Cardiac muscle cell (in vitro differentiated cells and primary cell): ENCODE data around the gene LCMT2. TPM values are rescaled to one million over a fixed set of nuclear protein-coding genes. Genes with fewer than 3 reads are reported as not detected.

ENCODE experiments used
- DNase-seq, 2 donors: peaks; one replicate each; pipeline versions ENCODE4 v3.0.0 to v3.0.0-alpha.2; 2010 to 2017; ENCODE audit warnings: low read depth in 1 of 2, low spot score in 1 of 2
- H3K27ac ChIP-seq: fragments of 200-600 bp; sonication (generic); 2 replicates; pipeline ENCODE4 v1.5.1; 2016
- H3K27me3 ChIP-seq: fragments of 200-600 bp; sonication (generic); 2 replicates; pipeline ENCODE4 v1.6.0; 2016; ENCODE audit warnings: control low read depth
- H3K36me3 ChIP-seq: fragments of 200-600 bp; sonication (generic); 2 replicates; pipeline ENCODE4 v1.5.1; 2016; ENCODE audit warnings: control low read depth
- H3K4me1 ChIP-seq: fragments of 200-600 bp; sonication (generic); 2 replicates; pipeline ENCODE4 v1.8.1; 2017; ENCODE audit warnings: low read depth, mild to moderate bottlenecking, mixed run types
- H3K4me3 ChIP-seq: fragments of 200-600 bp; sonication (generic); 2 replicates; pipeline ENCODE4 v1.5.1; 2016; ENCODE audit warnings: mild to moderate bottlenecking
- H3K9me3 ChIP-seq: fragments of 200-600 bp; sonication (generic); 2 replicates; pipeline ENCODE4 v1.5.1; 2017; ENCODE audit warnings: low read depth, mild to moderate bottlenecking, control low read depth
- polyA plus RNA-seq: library from polyadenylated mRNA; unstranded; fragments of >200 nt; fragmentation: Nextera tagmentation; extraction: Ambion mirVana; gene quantifications from 2 replicates; pipeline ENCODE4 v1.2.1, GENCODE V29; 2016
- total RNA-seq: library from RNA; depleted of rRNA; stranded (reverse); fragments of >200 nt; gene quantifications from 2 replicates; pipeline ENCODE4 v1.2.3, GENCODE V29; 2016
- TF ChIP-seq, protein P1 (sequence below): IDR thresholded peaks from 2 replicates; pipeline ENCODE4 v1.5.1; 2012; ENCODE audit warnings: low read depth, mild to moderate bottlenecking, low read length

LCMT2 gene
- total RNA-seq, result 5.3 and 8.2 TPM in 2 replicates
- 7.7 and 11.6 TPM in 2 replicates for polyA plus RNA-seq

GRCh38 chr15:43329960-43330779 lies at the start of gene LCMT2:
LCMT2 (minus strand) TSS chr15:43330573; CDS start chr15:43330489, 84 bp downstream.
- Histone ChIP-seq H3K27ac (peak within 1 kb of the TSS; percentile 95), H3K4me1 (peaks cover 16% of the 10 kb centered on the region), H3K27me3 (peaks cover 2% of the 10 kb centered on the region), H3K36me3 (peaks cover 5% of the 10 kb centered on the region), H3K4me3 (peak within 1 kb of the TSS; percentile 84), H3K9me3 (no peaks in the 10 kb centered on the region)
- peak; percentile 94 to 96 for DNase-seq
- TF ChIP-seq, protein P1, sequence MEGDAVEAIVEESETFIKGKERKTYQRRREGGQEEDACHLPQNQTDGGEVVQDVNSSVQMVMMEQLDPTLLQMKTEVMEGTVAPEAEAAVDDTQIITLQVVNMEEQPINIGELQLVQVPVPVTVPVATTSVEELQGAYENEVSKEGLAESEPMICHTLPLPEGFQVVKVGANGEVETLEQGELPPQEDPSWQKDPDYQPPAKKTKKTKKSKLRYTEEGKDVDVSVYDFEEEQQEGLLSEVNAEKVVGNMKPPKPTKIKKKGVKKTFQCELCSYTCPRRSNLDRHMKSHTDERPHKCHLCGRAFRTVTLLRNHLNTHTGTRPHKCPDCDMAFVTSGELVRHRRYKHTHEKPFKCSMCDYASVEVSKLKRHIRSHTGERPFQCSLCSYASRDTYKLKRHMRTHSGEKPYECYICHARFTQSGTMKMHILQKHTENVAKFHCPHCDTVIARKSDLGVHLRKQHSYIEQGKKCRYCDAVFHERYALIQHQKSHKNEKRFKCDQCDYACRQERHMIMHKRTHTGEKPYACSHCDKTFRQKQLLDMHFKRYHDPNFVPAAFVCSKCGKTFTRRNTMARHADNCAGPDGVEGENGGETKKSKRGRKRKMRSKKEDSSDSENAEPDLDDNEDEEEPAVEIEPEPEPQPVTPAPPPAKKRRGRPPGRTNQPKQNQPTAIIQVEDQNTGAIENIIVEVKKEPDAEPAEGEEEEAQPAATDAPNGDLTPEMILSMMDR, result no peak

GRCh38 chr15:43378601-43379000 lies 48.2 kb upstream of the LCMT2 start:
- Histone ChIP-seq H3K4me3 (no peak overlapping the region), H3K27ac (no peak overlapping the region), H3K27me3 (no peaks in the 10 kb centered on the region), H3K4me1 (no peaks in the 10 kb centered on the region), H3K9me3 (no peaks in the 10 kb centered on the region), H3K36me3 (peaks cover 30% of the 10 kb centered on the region)
- no peak for DNase-seq
- TF ChIP-seq, protein P1, result no peak

GRCh38 chr15:43376017-43376705 lies 45.8 kb upstream of the LCMT2 start:
- TF ChIP-seq, protein P1, result peak; percentile 86
- no peaks in the 10 kb centered on the region for H3K27me3 ChIP-seq

DNA sequence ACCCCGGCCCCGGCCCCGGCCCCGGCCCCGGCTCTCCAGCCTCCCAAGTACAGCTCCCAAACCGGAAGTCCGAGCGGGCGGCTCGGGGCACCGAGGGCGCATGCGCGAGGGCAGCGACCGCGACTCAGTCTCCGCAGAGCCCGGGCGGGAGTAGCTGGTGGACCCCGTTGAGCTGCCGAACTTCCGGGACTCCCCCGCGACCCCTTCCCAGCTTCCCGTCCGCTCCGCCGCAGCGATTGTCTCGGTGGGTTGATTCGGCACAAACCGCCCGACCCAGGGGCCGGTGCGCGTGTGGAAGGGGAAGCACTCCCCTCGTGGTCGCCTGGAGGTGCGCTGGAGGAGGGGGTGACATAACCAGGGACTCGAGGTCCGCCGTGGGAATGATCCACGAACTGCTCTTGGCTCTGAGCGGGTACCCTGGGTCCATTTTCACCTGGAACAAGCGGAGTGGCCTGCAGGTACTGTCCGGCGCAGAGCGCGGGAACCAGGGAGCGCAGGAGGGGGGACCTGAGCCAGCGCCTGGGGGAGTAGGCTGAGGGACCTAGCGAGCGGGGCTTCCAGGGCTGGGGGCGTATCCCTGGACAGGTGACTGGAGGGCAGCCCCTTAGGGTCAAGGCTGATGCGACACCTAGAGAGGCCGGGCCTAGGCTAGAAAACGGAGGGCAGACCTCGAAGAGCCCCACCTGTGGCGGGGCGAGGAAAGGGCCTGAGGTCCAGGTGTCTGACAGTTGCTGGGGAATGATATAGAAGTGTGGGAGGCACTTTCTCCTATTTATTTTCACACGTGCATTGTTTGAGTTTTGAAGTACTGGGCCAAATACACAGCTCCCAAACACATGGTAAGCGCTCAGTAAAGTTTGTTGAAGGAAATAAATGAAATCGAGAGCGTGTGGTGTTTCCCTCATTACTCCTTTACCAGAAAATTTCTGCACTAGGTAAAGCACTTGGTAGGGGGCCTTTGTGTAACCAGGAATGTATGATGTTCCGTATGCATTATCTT lies 40.9 kb upstream of the LCMT2 start, which contains the start of the genes TUBGCP4 and ZSCAN29:
Gene TUBGCP4 (plus strand): TSS at position 127 of the 1,000 bp plus-strand sequence. CDS start 254 bp downstream, at position 381.
Gene ZSCAN29 (minus strand): TSS at position 69 of the 1,000 bp plus-strand sequence. CDS start 1,130 bp downstream, outside the sequence.
- Histone ChIP-seq H3K9me3 (no peaks in the 10 kb centered on the region), H3K27ac (peak within 1 kb of the TSS; percentile 32), H3K4me3 (peak within 1 kb of the TSS; percentile 60), H3K27me3 (no peaks in the 10 kb centered on the region), H3K36me3 (peaks cover 1% of the 10 kb centered on the region), H3K4me1 (peaks cover 20% of the 10 kb centered on the region)
- TF ChIP-seq, protein P1, result peak; percentile 31
- DNase-seq, result peak; percentile 81 to 92

More at GRCh38 chr15:43376017-43376705, 45.8 kb upstream of the LCMT2 start:
- peak; percentile 37 to 45 for DNase-seq
- no peaks in the 10 kb centered on the region for H3K9me3 ChIP-seq
- H3K4me1 ChIP-seq, result peaks cover 6% of the 10 kb centered on the region
- H3K36me3 ChIP-seq, result peaks cover 15% of the 10 kb centered on the region
- no peak overlapping the region for H3K4me3 ChIP-seq
- no peak overlapping the region for H3K27ac ChIP-seq
